ENCODE measurements around the gene TAB2.
"Not testable (repeated sequence)": the region's sequence is repeated elsewhere in the genome, so short reads cannot be mapped to it uniquely, and the experiment has no call there.

The TAB2 gene

GRCh38 chr6:149313070-149313469 is 4.4 kb upstream of the TAB2 start:
- no peak for DNase-seq

DNA sequence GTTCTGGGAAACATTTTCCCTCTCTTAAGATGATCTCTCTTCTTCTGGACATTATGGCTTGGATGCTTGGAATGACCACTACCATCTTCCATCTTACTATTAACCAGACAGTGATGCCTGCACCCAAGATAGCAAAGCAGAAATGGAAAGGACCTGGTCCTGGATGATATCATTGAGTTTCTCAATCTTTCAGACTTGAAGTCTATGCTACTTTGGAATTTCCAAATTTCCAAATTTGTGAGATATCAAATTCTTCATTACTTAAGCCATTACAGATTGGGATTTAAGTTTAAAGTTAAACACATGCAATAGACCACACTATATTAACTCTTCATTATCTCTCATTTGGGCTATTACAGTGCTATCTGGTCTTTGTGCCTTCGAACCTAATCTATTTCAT is 3.7 kb upstream of the TAB2 start:
- DNase-seq = no peak

DNA sequence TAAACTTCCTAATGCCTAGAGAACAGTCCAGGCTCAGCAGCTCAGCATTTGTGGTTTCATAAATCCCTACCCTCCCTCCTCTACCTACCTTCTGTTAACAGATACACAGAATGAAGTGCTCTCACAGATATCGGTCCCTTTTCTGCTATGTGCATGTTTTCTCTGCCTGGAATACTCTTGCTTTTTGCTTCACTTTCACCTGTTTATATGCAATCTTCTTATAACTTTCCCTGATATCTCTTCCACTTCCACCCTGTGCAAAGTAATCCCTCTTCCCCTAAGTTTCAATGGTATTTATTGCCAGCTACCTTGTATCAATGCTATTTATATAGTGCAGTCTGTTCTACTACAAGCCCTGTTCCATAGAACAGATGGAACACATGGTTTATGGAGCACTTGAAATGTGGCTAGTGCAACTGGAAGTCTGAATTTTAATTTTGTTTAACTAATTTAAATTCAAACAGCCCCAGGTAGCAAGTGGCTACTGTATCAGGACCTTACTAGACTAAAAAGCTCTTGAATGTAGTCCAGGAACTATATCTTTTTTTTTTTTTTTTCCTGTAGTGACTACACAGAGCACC is 3.1 kb upstream of the TAB2 start:
- no peak for DNase-seq

GRCh38 chr6:149316108-149316727 is 1.3 kb upstream of the TAB2 start:
- no peak for DNase-seq

DNA sequence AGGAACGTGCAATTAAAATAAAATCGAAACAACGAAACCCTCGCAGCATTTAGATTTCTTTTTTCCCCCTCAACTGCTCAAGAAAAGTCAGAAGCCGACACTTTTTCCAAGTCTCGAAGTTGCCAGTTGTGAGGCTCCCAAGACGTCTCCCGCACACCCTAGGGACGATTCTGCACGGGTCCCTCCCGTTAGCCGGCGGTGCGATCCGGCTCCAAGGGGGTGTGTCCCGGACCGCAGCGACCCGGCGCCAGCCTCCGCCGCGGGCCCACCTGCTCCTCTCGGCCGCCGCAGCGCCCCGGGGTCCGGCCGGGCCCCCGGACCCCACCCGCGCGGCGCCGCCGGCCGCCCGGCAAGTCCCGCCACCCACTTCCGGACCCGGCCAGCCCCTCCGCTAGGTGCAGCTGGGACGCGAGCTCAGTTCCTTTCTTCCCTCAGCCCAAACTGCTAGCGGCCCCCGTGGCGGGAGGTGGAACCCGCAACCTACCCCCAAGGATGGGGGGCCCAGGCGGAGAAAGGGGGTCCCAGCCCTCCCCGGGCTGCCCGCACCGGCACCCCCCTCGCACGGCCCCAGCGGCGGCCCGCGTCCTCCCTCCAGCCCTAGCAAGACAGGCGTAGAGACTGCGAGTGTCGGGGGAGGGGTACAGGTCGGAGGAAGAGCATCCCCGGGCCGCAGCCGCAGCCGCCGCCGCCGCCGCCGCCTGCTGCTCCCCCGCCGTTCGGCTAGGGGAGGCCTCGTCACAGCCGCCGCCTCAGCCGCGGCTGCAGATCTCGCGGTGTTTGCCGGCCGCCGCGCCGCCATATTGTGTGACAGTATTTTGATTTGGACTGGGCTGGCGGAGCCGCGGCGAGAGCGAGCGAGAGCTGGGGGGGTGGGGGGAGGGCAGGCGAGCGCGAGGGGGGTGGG is 520 bp upstream of the TAB2 start:
- DNase-seq = peak; percentile 81

GRCh38 chr6:149318581-149319286 is 1.2 kb downstream of the TAB2 start:
- no peak for DNase-seq

GRCh38 chr6:149319422-149319821 is 1.9 kb downstream of the TAB2 start:
- DNase-seq = no peak

- DNase-seq = not testable (repeated sequence)
Measured at GRCh38 chr6:149320016-149320415, 2.5 kb downstream of the TAB2 start.

GRCh38 chr6:149320796-149321195 is 3.3 kb downstream of the TAB2 start:
- DNase-seq = no peak

GRCh38 chr6:149323353-149323752 is 5.8 kb downstream of the TAB2 start:
- DNase-seq = no peak

DNA sequence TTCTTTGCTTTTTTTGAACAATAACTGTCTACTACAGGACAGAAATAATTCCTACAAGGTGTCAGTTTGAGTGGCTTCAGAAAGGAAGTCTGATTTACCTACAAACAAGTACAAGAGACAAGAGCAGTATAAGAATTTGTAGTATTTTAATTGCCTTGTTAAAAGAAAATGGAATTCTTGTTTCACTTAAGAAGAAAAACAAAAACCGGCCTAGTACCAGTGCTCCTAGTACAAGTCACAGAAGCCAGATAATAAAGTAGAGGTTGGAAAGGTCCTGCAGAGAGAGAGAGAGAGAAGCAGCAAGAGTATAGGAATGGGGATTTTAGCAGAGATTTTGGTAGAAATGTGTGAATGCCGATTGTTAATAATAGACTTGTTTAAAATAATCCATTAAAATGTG is 6.4 kb downstream of the TAB2 start:
- no peak for DNase-seq

DNA sequence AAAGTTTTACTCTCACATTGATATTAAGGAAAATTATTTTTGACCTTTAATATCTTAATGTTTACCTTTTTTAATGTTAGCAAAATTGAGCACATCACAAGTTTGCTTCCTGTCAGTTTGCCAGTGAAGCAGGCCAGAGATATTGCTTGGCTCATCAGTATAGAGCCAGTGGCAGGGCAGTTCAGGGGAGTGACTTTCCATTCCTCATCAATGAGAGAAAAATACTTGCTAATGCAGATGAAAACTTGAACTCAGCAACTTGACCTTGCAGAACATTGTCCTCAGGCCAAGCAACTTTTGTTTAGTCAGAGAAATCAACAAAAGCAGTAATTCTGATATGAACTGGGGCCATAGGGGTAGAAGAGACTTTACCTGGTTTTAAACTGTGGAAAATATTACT is 6.9 kb downstream of the TAB2 start:
- DNase-seq = no peak

GRCh38 chr6:149325648-149326236 is 8.2 kb downstream of the TAB2 start:
- no peak for DNase-seq

DNA sequence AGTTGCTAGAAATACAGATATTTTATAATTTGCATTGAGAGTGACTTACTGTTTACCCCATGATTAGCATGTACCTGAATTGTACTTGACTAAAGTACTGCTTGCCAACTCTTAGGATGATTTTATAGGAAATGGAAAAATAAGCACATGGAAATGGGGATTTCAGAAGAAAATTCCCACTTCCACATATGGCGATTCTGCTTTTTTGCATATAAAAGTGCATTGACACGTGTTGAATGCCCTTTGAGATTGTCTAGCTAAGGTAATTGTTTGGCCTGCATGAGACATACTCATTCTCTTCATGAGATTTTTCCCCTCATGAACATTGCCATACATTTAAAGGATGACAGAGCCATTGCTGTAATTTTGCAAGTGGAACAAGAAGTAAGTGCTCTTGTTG is 10.1 kb downstream of the TAB2 start:
- no peak for DNase-seq

DNA sequence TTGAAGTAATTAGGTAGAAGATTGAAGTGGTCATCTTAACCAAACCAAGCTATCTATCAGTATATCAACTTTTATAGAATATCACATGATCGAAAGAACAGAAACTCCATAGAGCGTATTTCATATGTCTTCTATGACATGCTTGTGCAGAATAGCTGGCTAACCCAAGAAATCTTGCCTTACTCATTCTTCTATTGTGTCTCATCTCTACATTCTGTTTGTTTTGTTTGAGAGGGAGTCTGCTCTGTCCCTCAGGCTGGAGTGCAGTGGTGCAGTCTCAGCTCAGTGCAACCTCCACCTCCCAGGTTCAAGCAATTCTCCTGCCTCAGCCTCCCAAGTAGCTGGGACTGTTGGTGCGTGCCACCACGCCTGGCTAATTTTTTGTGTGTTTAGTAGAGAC is 10.6 kb downstream of the TAB2 start:
- DNase-seq = no peak

- DNase-seq = no peak
Measured at GRCh38 chr6:149329529-149329928, 12.0 kb downstream of the TAB2 start.

DNA sequence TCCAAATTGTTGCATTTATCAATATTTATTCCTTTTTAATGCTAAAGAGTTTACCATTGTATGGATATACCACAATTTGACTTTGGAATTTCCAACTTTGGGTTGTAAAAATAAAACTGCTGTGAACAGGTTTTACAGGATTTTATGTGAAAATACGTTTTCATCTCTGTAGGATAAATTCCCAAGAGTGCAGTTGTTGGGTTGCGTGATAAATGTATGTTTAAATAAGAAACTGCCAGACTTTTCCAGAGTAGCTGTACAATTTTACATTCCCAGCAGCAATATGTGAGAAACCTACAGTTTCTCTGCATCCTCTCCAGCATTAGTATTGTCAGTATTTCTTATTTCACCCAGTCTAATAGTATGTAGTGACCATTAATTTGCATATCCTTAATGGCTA is 12.6 kb downstream of the TAB2 start:
- DNase-seq = no peak

DNA sequence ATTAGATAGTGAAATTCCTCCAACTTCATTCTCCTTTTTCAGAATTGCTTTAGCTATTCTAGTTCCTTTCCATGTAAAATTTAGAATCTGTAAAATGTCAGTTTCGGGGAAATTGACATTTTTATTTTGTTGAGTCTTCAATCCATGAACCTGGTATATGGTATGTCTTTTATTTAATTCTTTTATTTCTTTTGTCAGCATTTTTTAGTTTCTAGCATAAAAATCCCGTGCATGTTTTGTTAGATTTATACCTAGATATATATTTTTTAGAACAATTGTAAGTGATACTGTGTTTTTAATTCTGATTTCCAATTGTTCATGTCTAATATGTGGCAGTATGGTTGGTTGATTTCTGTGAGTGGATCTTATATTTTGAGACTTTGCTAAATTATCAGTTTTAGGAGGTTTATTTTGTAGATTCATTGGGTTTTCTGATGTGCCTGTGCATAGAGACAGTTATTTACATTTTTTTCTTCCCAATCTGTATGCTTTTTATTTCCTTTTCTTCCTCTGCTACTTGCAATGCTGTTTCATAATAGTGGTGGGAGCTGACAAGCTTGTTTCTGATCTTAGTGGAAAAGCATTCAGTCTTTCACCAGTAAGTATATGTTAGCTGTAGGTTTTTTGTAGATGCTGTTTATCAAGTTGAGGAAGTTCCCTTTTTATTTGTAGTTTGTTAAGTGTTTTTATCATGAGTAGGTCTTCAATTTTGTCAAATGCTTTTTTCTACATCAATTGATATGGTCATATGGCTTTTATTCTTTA is 13.7 kb downstream of the TAB2 start:
- DNase-seq = no peak

GRCh38 chr6:149331871-149332270 is 14.4 kb downstream of the TAB2 start:
- DNase-seq = no peak

- DNase-seq = no peak
Measured at GRCh38 chr6:149332602-149333265, 15.2 kb downstream of the TAB2 start.

DNA sequence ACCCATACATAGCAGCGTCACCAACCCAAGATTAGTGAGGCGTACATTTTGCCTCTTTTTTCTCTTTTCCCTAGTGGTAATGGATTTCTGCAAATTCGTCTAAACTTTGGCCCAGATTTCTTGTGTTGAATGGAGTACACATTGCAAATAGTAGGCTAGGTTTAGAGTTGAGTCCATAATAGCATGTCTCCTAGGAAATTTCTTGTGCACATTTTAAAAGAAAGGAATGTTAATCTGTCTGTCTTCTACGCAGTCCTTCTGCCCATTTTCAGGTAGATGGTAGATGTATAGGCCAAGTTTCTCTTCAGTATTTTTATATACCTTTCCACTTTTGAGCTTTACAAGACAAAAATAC is 15.7 kb downstream of the TAB2 start:
- DNase-seq = no peak

- DNase-seq = no peak
Measured at GRCh38 chr6:149334201-149334600, 16.7 kb downstream of the TAB2 start.

All from T-helper 9 cell (primary cell).